ENCODE measurements around the gene TDRD10.

GRCh38 chr1:154478639-154479038, 23.4 kb upstream of the TDRD10 start:
- TF ChIP-seq EZH2phosphoT487 (IDR thresholded peaks at IDR 0.05; ENCODE audit: insufficient read depth, low read depth) (no peak), EZH2 (IDR thresholded peaks at IDR 0.05; ENCODE audit: insufficient read depth, poor library complexity, severe bottlenecking) (no peak)

All from GM23248 (cell line).